Measurements from ENCODE around the gene HLA-G.
"Not testable (repeated sequence)": the region's sequence is repeated elsewhere in the genome, so short reads cannot be mapped to it uniquely, and the experiment has no call there.

Gene HLA-G

GRCh38 chr6:29865631-29866030 is 38.0 kb downstream of the HLA-G start:
- intact Hi-C loops (cut with micrococcal nuclease), result no loop called here
- Mint-ChIP-seq H3K4me1 (ENCODE audit: low read depth) (peaks cover 6% of the 10 kb centered on the region), H3K27me3 (peaks cover 63% of the 10 kb centered on the region)

GRCh38 chr6:29870104-29870503 is 42.5 kb downstream of the HLA-G start:
- Mint-ChIP-seq H3K36me3 (ENCODE audit: low read depth) (no peaks in the 10 kb centered on the region), H3K27me3 (peaks cover 28% of the 10 kb centered on the region), H3K4me3 (no peak overlapping the region), H3K9me3 (no peaks in the 10 kb centered on the region), H3K4me1 (ENCODE audit: low read depth) (peaks cover 6% of the 10 kb centered on the region), H3K27ac (no peak overlapping the region)
- intact Hi-C loops (cut with micrococcal nuclease), result no loop called here

More at GRCh38 chr6:29865631-29866030, 38.0 kb downstream of the HLA-G start:
- H3K27ac Mint-ChIP-seq, result no peak overlapping the region
- H3K4me3 Mint-ChIP-seq, result no peak overlapping the region
- no peaks in the 10 kb centered on the region for H3K36me3 Mint-ChIP-seq (ENCODE audit: low read depth)
- no peaks in the 10 kb centered on the region for H3K9me3 Mint-ChIP-seq

GRCh38 chr6:29872791-29873190 is 45.2 kb downstream of the HLA-G start:
- no peaks in the 10 kb centered on the region for H3K9me3 Mint-ChIP-seq
- no peak overlapping the region for H3K27ac Mint-ChIP-seq
- intact Hi-C loops (cut with micrococcal nuclease), result no loop called here
- no peak overlapping the region for H3K4me3 Mint-ChIP-seq
- peaks cover 8% of the 10 kb centered on the region for H3K27me3 Mint-ChIP-seq
- no peaks in the 10 kb centered on the region for H3K36me3 Mint-ChIP-seq (ENCODE audit: low read depth)
- H3K4me1 Mint-ChIP-seq (ENCODE audit: low read depth), result peaks cover 6% of the 10 kb centered on the region

GRCh38 chr6:29875257-29875656 is 47.6 kb downstream of the HLA-G start:
- Mint-ChIP-seq H3K36me3 (ENCODE audit: low read depth) (no peaks in the 10 kb centered on the region), H3K4me1 (ENCODE audit: low read depth) (peaks cover 2% of the 10 kb centered on the region), H3K9me3 (no peaks in the 10 kb centered on the region), H3K4me3 (no peak overlapping the region), H3K27ac (no peak overlapping the region), H3K27me3 (peaks cover 3% of the 10 kb centered on the region)
- intact Hi-C loops (cut with micrococcal nuclease), result no loop called here

GRCh38 chr6:29875734-29876133 is 48.1 kb downstream of the HLA-G start:
- H3K27me3 Mint-ChIP-seq; intact Hi-C loops (cut with micrococcal nuclease); H3K36me3 Mint-ChIP-seq (ENCODE audit: low read depth); H3K4me1 Mint-ChIP-seq (ENCODE audit: low read depth); H3K4me3 Mint-ChIP-seq; H3K9me3 Mint-ChIP-seq; H3K27ac Mint-ChIP-seq: not testable (repeated sequence)

All from dendritic cell treated with granulocyte-macrophage colony-stimulating factor and Interleukin-4, amounts not matched to agents 40 ng/mL and 50 ng/mL, for 4 days (primary cell).